RWPE2 (cell line): ENCODE measurements around the gene MYADM.
"Not testable (repeated sequence)": the region's sequence is repeated elsewhere in the genome, so short reads cannot be mapped to it uniquely, and the experiment has no call there.

Source experiments
- ATAC-seq: fragments of 200-7000 bp; cut with Tn5 transposase; 3 replicates; pipeline ENCODE4 v1.9.1; 2021; ENCODE audit warnings: low read depth
- DNase-seq: peaks from one replicate; pipeline ENCODE4 v3.0.0-alpha.2; 2020; ENCODE audit warnings: low spot score
- H3K27ac ChIP-seq: fragments of 450-650 bp; 2 replicates; pipeline ENCODE4 v1.5.1; 2017; ENCODE audit warnings: mild to moderate bottlenecking; ENCODE audit not compliant: poor library complexity, severe bottlenecking
- H3K27me3 ChIP-seq: fragments of 250-450 bp; sonication (Bioruptor Pico); 2 replicates; pipeline ENCODE4 v1.5.1; 2021; ENCODE audit warnings: mild to moderate bottlenecking, moderate library complexity; ENCODE audit not compliant: insufficient read depth, poor library complexity, severe bottlenecking
- H3K36me3 ChIP-seq: fragments of 250-450 bp; sonication (Bioruptor Pico); 2 replicates; pipeline ENCODE4 v1.5.1; 2020; ENCODE audit warnings: low read depth, mild to moderate bottlenecking, moderate library complexity
- H3K4me1 ChIP-seq: fragments of 250-450 bp; sonication (Bioruptor Pico); 2 replicates; pipeline ENCODE4 v1.5.1; 2021; ENCODE audit warnings: mild to moderate bottlenecking, moderate library complexity; ENCODE audit not compliant: insufficient read depth, poor library complexity, severe bottlenecking
- H3K4me3 ChIP-seq: fragments of 250-450 bp; sonication (Bioruptor Pico); 2 replicates; pipeline ENCODE4 v1.5.1; 2021; ENCODE audit warnings: mild to moderate bottlenecking, moderate library complexity; ENCODE audit not compliant: severe bottlenecking
- H3K9me3 ChIP-seq: fragments of 250-450 bp; sonication (Bioruptor Pico); 2 replicates; pipeline ENCODE4 v1.5.1; 2021; ENCODE audit warnings: mild to moderate bottlenecking, moderate library complexity; ENCODE audit not compliant: severe bottlenecking
- TF ChIP-seq, protein P1 (sequence below): fragments of 450-650 bp; IDR thresholded peaks from one replicate; pipeline ENCODE4 v1.5.1; 2017; ENCODE audit warnings: mild to moderate bottlenecking, moderate library complexity; ENCODE audit not compliant: poor library complexity, severe bottlenecking

MYADM gene

DNA sequence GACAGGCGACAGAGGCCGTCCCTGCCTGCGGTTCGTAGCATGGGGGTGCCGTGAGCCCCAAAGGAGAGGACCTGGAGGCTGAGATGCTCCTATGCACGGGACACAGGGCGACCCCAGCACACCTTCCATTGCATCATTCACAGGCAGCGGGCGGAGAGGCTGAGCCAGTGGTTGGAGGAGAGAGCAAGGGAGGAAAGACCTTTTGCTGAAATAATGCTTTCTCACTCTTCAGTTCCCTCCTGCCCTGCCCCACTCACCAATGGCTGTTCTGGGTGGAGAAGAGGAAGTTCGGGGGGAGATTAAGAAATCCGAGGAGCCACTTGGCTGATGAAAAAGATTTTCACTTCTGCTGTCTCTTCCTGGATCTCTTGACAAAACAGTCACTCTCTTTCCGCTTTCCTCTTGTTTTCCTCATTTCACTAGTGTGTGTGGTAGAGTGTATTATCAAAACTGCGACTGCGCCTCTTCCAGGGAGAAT lies 43.5 kb upstream of the MYADM start, which contains the start of gene NLRP12:
Gene NLRP12, minus strand, starts transcription at position 181 of the 478 bp plus-strand sequence. Its CDS starts 140 bp downstream, at position 41.
- Histone ChIP-seq H3K27ac (no peak within 1 kb of the TSS), H3K27me3 (no peaks in the 10 kb centered on the region), H3K4me1 (no peaks in the 10 kb centered on the region), H3K36me3 (no peaks in the 10 kb centered on the region), H3K9me3 (no peaks in the 10 kb centered on the region), H3K4me3 (no peak within 1 kb of the TSS)
- DNase-seq (no peak), ATAC-seq (no peak)
- TF ChIP-seq, protein P1, sequence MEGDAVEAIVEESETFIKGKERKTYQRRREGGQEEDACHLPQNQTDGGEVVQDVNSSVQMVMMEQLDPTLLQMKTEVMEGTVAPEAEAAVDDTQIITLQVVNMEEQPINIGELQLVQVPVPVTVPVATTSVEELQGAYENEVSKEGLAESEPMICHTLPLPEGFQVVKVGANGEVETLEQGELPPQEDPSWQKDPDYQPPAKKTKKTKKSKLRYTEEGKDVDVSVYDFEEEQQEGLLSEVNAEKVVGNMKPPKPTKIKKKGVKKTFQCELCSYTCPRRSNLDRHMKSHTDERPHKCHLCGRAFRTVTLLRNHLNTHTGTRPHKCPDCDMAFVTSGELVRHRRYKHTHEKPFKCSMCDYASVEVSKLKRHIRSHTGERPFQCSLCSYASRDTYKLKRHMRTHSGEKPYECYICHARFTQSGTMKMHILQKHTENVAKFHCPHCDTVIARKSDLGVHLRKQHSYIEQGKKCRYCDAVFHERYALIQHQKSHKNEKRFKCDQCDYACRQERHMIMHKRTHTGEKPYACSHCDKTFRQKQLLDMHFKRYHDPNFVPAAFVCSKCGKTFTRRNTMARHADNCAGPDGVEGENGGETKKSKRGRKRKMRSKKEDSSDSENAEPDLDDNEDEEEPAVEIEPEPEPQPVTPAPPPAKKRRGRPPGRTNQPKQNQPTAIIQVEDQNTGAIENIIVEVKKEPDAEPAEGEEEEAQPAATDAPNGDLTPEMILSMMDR: no peak

DNA sequence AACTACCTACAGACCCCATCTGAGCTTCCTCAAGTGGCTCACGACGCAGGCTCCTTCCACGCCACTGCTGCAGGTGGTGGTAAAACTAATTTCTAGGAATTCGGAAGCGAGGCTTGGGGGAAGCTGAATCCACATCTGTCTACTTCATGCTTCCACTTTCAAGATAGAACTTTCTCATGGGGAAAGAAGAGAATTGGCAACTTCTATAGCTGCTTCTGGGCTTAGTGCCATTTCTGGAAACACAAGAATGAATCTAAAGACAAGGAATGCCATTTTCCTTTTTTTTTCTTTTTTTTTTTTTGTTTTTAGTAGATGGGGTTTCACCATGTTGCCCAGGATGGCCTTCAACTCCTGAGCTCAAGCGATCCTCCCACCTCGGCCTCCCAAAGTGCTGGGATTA lies 40.8 kb upstream of the MYADM start:
- H3K27me3 ChIP-seq: no peaks in the 10 kb centered on the region
- ATAC-seq (no peak), DNase-seq (no peak)
- TF ChIP-seq, protein P1: no peak
- H3K27ac ChIP-seq: no peak overlapping the region
- no peak overlapping the region for H3K4me3 ChIP-seq
- H3K9me3 ChIP-seq: no peaks in the 10 kb centered on the region
- no peaks in the 10 kb centered on the region for H3K36me3 ChIP-seq
- no peaks in the 10 kb centered on the region for H3K4me1 ChIP-seq

DNA sequence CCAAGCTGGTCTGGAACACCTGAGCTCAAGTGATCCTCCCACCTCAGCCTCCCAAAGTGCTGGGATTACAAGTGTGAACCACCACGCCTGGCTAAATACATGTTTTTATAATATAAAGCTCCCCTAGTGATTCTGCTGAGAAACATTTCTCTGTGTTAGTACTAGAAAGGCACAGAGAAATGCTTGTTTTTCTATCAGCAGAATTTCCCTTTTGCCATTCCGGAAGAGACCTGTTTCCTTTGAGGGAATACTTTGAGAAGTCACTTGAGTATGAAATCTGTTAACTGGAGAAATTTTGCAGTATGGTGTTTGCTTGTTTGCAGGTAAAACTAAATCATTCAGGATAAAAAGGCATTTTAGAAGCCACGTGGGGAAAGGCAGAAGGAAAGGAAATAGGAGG lies 39.2 kb upstream of the MYADM start:
- Histone ChIP-seq H3K4me1 (no peaks in the 10 kb centered on the region), H3K27me3 (no peaks in the 10 kb centered on the region)
- TF ChIP-seq, protein P1: no peak

DNA sequence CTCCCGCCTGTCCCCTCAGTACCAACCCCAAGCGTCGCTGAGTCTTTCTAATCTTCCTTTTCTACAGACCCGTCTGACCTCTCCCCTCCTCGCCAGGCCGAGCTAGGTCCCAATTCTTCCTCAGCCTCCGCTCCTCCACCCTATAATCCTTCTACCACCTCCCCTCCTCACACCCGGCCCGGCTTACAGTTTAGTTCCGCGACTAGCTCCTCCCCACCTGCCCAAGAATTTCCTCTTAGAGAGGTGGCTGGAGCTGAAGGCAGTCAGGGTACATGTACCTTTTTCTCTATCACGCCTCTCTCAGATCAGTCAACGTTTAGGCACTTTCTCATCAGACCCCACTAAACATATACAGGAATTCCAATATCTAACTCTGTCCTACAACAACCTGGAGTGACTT lies 34.8 kb upstream of the MYADM start:
- ATAC-seq, H3K4me3 ChIP-seq, H3K27me3 ChIP-seq, H3K27ac ChIP-seq, H3K36me3 ChIP-seq, H3K4me1 ChIP-seq, H3K9me3 ChIP-seq: not testable (repeated sequence)
- peak; percentile 25 for DNase-seq

More for the DNA sequence above, 39.2 kb upstream of the MYADM start:
- no peak for DNase-seq
- H3K9me3 ChIP-seq: no peaks in the 10 kb centered on the region
- no peak overlapping the region for H3K27ac ChIP-seq
- H3K36me3 ChIP-seq: no peaks in the 10 kb centered on the region
- H3K4me3 ChIP-seq: no peak overlapping the region
- ATAC-seq: no peak

DNA sequence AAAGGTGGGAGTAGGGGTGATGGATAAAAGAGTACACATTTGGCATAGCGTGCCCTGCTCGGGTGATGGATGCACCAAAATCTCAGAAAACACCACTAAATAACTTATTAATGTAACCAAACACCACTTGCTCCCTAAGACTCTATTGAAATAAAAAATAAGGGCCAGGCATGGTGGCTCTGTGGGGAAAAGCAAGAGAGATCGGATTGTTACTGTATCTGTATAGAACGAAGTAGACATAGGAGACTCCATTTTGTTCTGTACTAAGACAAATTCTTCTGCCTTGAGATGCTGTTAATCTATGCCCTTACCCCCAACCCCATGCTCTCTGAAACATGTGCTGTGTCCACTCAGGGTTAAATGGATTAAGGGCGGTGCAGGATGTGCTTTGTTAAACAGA lies 29.2 kb upstream of the MYADM start:
- ATAC-seq: not testable (repeated sequence)
- TF ChIP-seq, protein P1: peak; percentile 28

DNA sequence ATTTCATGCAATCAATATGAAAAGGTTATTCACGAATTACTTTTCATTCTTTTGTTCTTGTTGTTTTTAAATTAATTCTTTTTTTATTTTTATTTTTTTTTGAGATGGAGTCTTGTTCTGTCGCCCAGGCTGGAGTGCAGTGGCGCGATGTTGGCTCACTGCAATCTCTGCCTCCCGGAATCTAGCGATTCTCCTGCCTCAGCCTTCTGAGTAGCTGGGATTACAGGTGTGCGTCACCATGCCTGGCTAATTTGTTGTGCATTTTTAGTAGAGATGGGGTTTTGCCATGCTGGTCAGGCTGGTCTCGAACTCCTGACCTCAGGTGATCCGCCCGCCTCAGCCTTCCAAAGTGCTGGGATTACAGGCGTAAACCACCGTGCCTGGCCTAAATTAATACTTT lies 27.4 kb upstream of the MYADM start:
- Histone ChIP-seq H3K4me1 (peaks cover 36% of the 10 kb centered on the region), H3K27ac (peak overlapping the region; percentile 77)
- not testable (repeated sequence) for ATAC-seq, H3K4me3 ChIP-seq, H3K27me3 ChIP-seq, H3K9me3 ChIP-seq, H3K36me3 ChIP-seq
- peak; percentile 1 for DNase-seq

More for the DNA sequence above, 29.2 kb upstream of the MYADM start:
- Histone ChIP-seq H3K4me1 (peaks cover 36% of the 10 kb centered on the region), H3K27ac (peak overlapping the region; percentile 68)
- DNase-seq: peak; percentile 0
- not testable (repeated sequence) for H3K4me3 ChIP-seq, H3K9me3 ChIP-seq, H3K36me3 ChIP-seq, H3K27me3 ChIP-seq

DNA sequence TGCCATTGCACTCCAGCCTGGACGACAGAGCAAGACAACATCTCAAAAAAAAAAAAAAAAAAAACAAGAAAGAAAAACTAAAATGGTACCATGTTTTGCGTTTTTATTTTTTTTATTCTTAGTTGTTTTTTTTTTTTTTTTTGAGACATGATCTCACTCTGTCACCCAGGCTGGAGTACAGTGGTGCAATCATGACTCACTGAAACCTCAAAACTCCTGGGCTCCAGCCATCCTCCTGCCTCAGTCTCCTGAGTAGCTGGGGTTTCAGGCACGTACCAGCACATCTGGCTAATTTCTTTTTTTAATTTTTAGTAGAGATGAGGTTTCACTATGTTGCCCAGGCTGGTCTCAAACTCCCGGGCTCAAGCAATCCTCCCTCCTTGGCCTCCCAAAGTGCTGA lies 26.8 kb upstream of the MYADM start:
- Histone ChIP-seq H3K27ac (peak overlapping the region; percentile 77), H3K4me1 (peaks cover 36% of the 10 kb centered on the region)
- H3K9me3 ChIP-seq, H3K4me3 ChIP-seq, H3K27me3 ChIP-seq, H3K36me3 ChIP-seq: not testable (repeated sequence)
- ATAC-seq (peak; percentile 70), DNase-seq (peak; percentile 70)
